Gastrocnemius medialis (tissue), 4 donors: ENCODE measurements around the gene ADIPOR1.

Experiments used
- POLR2A ChIP-seq, 2 donors: fragments of 450-650 bp; IDR thresholded peaks; one replicate each; pipeline ENCODE4 v1.6.1; 2017; ENCODE audit warnings: antibody characterized with exemption in 2 of 2, mild to moderate bottlenecking in 2 of 2, moderate library complexity in 2 of 2
- TF ChIP-seq, protein P1 (sequence below), 5 experiments: fragments of 450-650 bp in 3 of 5; fragments of 200-600 bp in 2 of 5; sonication (generic) in 2 of 5; IDR thresholded peaks in 4 of 5; conservative IDR thresholded peaks in 1 of 5; 1 replicate in 4 of 5; 2 replicates in 1 of 5; pipeline ENCODE4 v1.5.1; 2016 to 2019; ENCODE audit warnings: antibody characterized with exemption in 5 of 5, mild to moderate bottlenecking in 3 of 5, moderate library complexity in 3 of 5

DNA sequence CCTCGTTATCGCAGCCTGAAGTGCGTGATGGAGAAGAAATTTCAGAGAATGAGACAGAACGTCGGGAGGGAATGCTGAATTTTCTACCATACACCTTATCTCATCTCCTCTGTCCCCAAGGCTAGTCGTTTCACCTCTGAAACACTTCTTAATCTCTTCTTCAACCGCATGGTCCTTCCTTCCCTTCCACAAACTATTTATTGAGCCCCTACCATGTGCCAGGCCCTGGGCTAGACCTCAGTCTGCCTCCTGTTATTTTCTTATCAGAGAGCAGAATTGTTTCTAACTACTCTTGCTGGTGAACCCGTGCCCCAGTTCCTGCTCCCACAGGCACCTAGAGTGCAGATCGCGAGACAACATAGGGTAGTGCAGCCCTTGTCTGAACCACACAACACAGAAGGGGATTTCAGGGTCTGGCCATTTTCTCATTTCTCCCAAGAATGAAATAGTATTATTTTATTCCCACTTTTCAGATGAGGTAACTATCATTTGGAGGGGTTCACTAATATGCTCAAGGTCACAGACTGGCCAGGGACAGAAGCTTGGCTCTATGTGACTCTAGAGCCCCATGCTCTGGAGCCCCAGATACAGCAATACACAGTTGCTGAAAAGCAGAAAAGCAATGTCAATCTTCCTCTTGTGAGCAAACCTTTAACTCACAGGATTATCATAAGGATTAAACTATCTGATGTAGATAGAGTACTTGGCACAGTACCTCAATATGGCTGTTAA lies 598 bp upstream of the ADIPOR1 start:
- TF ChIP-seq, protein P1, sequence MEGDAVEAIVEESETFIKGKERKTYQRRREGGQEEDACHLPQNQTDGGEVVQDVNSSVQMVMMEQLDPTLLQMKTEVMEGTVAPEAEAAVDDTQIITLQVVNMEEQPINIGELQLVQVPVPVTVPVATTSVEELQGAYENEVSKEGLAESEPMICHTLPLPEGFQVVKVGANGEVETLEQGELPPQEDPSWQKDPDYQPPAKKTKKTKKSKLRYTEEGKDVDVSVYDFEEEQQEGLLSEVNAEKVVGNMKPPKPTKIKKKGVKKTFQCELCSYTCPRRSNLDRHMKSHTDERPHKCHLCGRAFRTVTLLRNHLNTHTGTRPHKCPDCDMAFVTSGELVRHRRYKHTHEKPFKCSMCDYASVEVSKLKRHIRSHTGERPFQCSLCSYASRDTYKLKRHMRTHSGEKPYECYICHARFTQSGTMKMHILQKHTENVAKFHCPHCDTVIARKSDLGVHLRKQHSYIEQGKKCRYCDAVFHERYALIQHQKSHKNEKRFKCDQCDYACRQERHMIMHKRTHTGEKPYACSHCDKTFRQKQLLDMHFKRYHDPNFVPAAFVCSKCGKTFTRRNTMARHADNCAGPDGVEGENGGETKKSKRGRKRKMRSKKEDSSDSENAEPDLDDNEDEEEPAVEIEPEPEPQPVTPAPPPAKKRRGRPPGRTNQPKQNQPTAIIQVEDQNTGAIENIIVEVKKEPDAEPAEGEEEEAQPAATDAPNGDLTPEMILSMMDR (IDR thresholded peaks at IDR 0.05 in 4 of 5, conservative IDR thresholded peaks at IDR 0.05 in 1 of 5): no peak
- no peak for TF ChIP-seq POLR2A (IDR thresholded peaks at IDR 0.05)
